IPS-18a (cell line): Measurements from ENCODE around the gene FAM217A.

Experiments used
- H3K27ac ChIP-seq: one replicate; pipeline ENCODE4 v1.5.1; 2013; ENCODE audit warnings: low read length
- H3K27me3 ChIP-seq: one replicate; pipeline ENCODE4 v1.6.1; 2013; ENCODE audit warnings: mild to moderate bottlenecking, low read length; ENCODE audit not compliant: control insufficient read depth, insufficient read depth
- H3K36me3 ChIP-seq: one replicate; pipeline ENCODE4 v1.6.1; 2013; ENCODE audit warnings: low read depth, low read length; ENCODE audit not compliant: control insufficient read depth
- H3K4me1 ChIP-seq: one replicate; pipeline ENCODE4 v1.6.1; 2013; ENCODE audit warnings: low read depth, low read length; ENCODE audit not compliant: control insufficient read depth
- H3K4me3 ChIP-seq: one replicate; pipeline ENCODE4 v1.5.1; 2013; ENCODE audit warnings: low read length
- H3K9ac ChIP-seq: one replicate; pipeline ENCODE4 v1.6.1; 2013; ENCODE audit warnings: mild to moderate bottlenecking, low read length, moderate library complexity
- H3K9me3 ChIP-seq: one replicate; pipeline ENCODE4 v1.6.1; 2013; ENCODE audit warnings: low read depth, low read length; ENCODE audit not compliant: control insufficient read depth

Gene FAM217A

DNA sequence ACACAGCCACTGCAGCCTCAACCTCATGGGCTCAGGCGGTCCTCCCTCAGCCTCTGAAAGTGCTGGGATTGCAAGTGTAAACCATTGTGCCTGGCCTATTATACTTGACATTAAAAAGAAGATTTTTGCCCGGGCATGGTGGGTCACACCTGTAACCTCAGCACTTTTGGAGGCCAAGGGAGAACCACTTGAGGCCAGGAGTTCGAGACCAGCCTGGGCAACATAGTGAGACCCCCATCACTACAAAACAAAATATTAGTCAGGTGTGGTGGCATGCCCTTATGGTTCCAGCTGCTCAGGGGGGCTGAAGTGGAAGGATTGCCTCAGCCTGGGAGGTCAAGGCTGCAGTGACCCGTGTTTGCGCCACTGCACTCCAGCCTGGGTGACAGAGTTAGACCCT is 42.4 kb downstream of the FAM217A start:
- Histone ChIP-seq H3K4me1 (no peaks in the 10 kb centered on the region), H3K27ac (no peak overlapping the region), H3K27me3 (no peaks in the 10 kb centered on the region), H3K9ac (no peak overlapping the region), H3K4me3 (no peak overlapping the region), H3K36me3 (peaks cover 75% of the 10 kb centered on the region), H3K9me3 (no peaks in the 10 kb centered on the region)

- Histone ChIP-seq H3K36me3 (peaks cover 40% of the 10 kb centered on the region), H3K27me3 (no peaks in the 10 kb centered on the region), H3K9ac (no peak overlapping the region), H3K27ac (no peak overlapping the region), H3K4me1 (no peaks in the 10 kb centered on the region), H3K9me3 (no peaks in the 10 kb centered on the region), H3K4me3 (no peak overlapping the region)
Observed at GRCh38 chr6:4032475-4032874, 46.5 kb downstream of the FAM217A start.

- H3K9me3 ChIP-seq: no peaks in the 10 kb centered on the region
- H3K4me1 ChIP-seq: no peaks in the 10 kb centered on the region
- peaks cover 31% of the 10 kb centered on the region for H3K36me3 ChIP-seq
- no peak overlapping the region for H3K9ac ChIP-seq
- no peaks in the 10 kb centered on the region for H3K27me3 ChIP-seq
- no peak overlapping the region for H3K27ac ChIP-seq
- H3K4me3 ChIP-seq: no peak overlapping the region
Observed at GRCh38 chr6:4031442-4031841, 47.5 kb downstream of the FAM217A start.

- Histone ChIP-seq H3K4me1 (no peaks in the 10 kb centered on the region), H3K27me3 (no peaks in the 10 kb centered on the region), H3K9ac (no peak overlapping the region), H3K9me3 (no peaks in the 10 kb centered on the region), H3K4me3 (no peak overlapping the region), H3K36me3 (peaks cover 29% of the 10 kb centered on the region), H3K27ac (no peak overlapping the region)
Observed at GRCh38 chr6:4030669-4031068, 48.3 kb downstream of the FAM217A start.

GRCh38 chr6:4029687-4030086 is 49.2 kb downstream of the FAM217A start:
- H3K27ac ChIP-seq: no peak overlapping the region
- no peak overlapping the region for H3K9ac ChIP-seq
- peaks cover 27% of the 10 kb centered on the region for H3K36me3 ChIP-seq
- H3K4me3 ChIP-seq: no peak overlapping the region
- no peaks in the 10 kb centered on the region for H3K4me1 ChIP-seq
- no peaks in the 10 kb centered on the region for H3K27me3 ChIP-seq
- no peaks in the 10 kb centered on the region for H3K9me3 ChIP-seq

DNA sequence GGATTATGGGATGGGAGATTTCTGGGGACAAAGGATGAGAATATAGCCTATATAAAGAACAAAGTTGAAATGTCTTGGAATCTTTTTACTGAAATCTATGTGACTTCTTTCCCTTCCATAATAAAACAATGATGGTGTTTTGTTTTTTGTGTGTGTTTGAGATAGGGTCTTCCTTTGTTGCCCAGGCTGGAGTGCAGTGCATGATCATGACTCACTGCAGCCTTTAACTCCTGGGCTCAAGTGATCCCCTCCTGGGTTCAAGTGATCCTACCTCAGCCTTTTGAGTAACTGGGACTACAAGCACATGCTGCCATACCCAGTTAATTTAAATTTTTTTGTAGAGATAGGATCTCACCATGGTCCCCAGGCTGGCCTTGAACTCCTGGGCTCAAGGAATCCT is 50.9 kb downstream of the FAM217A start:
- Histone ChIP-seq H3K27me3 (no peaks in the 10 kb centered on the region), H3K36me3 (peaks cover 19% of the 10 kb centered on the region), H3K9ac (no peak overlapping the region), H3K9me3 (no peaks in the 10 kb centered on the region), H3K4me3 (no peak overlapping the region), H3K4me1 (no peaks in the 10 kb centered on the region), H3K27ac (no peak overlapping the region)

- H3K4me3 ChIP-seq: no peak overlapping the region
- H3K27ac ChIP-seq: no peak overlapping the region
- no peaks in the 10 kb centered on the region for H3K36me3 ChIP-seq
- H3K9ac ChIP-seq: no peak overlapping the region
- no peaks in the 10 kb centered on the region for H3K9me3 ChIP-seq
- H3K27me3 ChIP-seq: no peaks in the 10 kb centered on the region
- no peaks in the 10 kb centered on the region for H3K4me1 ChIP-seq
Observed at GRCh38 chr6:4025681-4026080, 53.3 kb downstream of the FAM217A start.

DNA sequence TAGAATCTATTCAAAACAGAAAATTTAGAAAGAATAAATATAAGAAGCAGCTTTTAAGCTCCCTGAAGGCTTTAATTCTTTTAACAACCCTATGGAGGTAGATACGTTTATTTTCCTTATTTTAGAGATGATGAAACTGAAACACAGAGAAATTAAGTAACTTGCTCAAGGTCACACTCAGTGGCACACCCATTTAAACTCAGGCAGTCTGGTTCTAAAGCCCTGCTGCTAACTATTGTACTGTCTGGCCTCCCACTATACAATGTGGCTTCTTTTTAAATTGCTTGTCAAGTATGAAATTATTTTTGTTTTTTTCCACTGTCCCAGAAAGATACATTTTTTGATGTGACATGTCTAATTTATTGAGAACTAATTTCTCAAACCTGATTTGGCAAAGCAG is 55.7 kb downstream of the FAM217A start:
- H3K36me3 ChIP-seq: no peaks in the 10 kb centered on the region
- H3K9me3 ChIP-seq: no peaks in the 10 kb centered on the region
- peaks cover 8% of the 10 kb centered on the region for H3K4me1 ChIP-seq
- H3K27me3 ChIP-seq: no peaks in the 10 kb centered on the region
- H3K27ac ChIP-seq: no peak overlapping the region
- no peak overlapping the region for H3K9ac ChIP-seq
- H3K4me3 ChIP-seq: peak overlapping the region; percentile 92

GRCh38 chr6:4021854-4022695 is 56.9 kb downstream of the FAM217A start:
- H3K27me3 ChIP-seq: no peaks in the 10 kb centered on the region
- no peaks in the 10 kb centered on the region for H3K36me3 ChIP-seq
- no peaks in the 10 kb centered on the region for H3K9me3 ChIP-seq
- peaks cover 13% of the 10 kb centered on the region for H3K4me1 ChIP-seq
- H3K9ac ChIP-seq: peak overlapping the region; percentile 96
- H3K4me3 ChIP-seq: peak overlapping the region; percentile 92
- H3K27ac ChIP-seq: peak overlapping the region; percentile 97

DNA sequence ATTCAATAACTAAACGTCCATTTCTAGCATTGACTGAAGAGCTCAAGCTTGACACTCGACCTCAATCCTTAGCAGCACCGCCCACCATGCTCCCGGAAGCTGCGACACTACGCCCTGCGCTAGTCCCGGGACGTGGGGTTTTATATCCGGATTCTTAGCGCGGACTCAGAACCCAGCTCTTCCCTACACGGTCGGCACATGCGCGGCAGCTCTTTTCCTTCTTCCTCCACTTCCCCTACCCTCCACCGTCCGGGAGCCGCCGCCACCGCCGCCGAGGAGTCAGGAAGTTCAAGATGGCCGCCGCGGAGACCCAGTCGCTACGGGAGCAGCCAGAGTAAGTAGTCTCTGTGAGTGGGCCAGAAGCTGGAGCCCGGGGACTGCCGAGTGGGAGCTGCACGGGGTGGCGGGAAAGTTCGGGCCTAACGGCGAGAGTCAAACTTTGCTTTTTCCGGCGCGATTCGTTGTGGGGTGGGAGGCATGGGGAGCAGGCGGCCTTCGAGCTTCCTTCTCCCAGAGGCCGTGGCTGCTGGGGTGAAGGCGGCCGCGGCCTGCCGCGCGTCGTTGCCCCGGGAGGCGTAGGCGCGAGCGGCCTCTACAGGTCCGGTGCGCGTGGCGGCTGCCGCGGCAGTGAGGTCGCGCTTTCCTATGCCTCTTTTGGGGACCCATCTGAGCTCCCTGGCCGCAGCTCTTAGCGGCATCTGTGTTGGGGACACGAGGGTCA is 57.6 kb downstream of the FAM217A start:
- Histone ChIP-seq H3K4me3 (peak overlapping the region; percentile 92), H3K27me3 (no peaks in the 10 kb centered on the region), H3K27ac (peak overlapping the region; percentile 97), H3K9me3 (no peaks in the 10 kb centered on the region), H3K9ac (peak overlapping the region; percentile 96), H3K4me1 (peaks cover 14% of the 10 kb centered on the region), H3K36me3 (no peaks in the 10 kb centered on the region)

GRCh38 chr6:4020822-4021132 is 58.2 kb downstream of the FAM217A start:
- peak overlapping the region; percentile 96 for H3K9ac ChIP-seq
- no peaks in the 10 kb centered on the region for H3K27me3 ChIP-seq
- peak overlapping the region; percentile 92 for H3K4me3 ChIP-seq
- H3K9me3 ChIP-seq: no peaks in the 10 kb centered on the region
- no peaks in the 10 kb centered on the region for H3K36me3 ChIP-seq
- peaks cover 14% of the 10 kb centered on the region for H3K4me1 ChIP-seq
- peak overlapping the region; percentile 97 for H3K27ac ChIP-seq

- Histone ChIP-seq H3K4me1 (peaks cover 14% of the 10 kb centered on the region), H3K27me3 (no peaks in the 10 kb centered on the region)
Observed at GRCh38 chr6:4018924-4019236, 60.1 kb downstream of the FAM217A start.

More at GRCh38 chr6:4018924-4019236, 60.1 kb downstream of the FAM217A start:
- peak overlapping the region; percentile 98 for H3K9ac ChIP-seq
- H3K27ac ChIP-seq: peak overlapping the region; percentile 82
- no peaks in the 10 kb centered on the region for H3K9me3 ChIP-seq
- peak overlapping the region; percentile 99 for H3K4me3 ChIP-seq
- no peaks in the 10 kb centered on the region for H3K36me3 ChIP-seq
